HG02678 (cell line): ENCODE results near the gene AP2B1.
"Not testable (repeated sequence)": the region's sequence is repeated elsewhere in the genome, so short reads cannot be mapped to it uniquely, and the experiment has no call there.

ENCODE experiments used
- ATAC-seq: cut with Tn5 transposase; IDR thresholded peaks from one replicate; pipeline ENCODE4 v1.9.1; 2021; ENCODE audit warnings: mild to moderate bottlenecking, moderate library complexity; ENCODE audit not compliant: unreplicated experiment

AP2B1 gene

GRCh38 chr17:35569405-35569804 lies 17.7 kb upstream of the AP2B1 start:
- ATAC-seq, result no peak

GRCh38 chr17:35575759-35576158 lies 11.4 kb upstream of the AP2B1 start:
- no peak for ATAC-seq

- no peak for ATAC-seq
These were observed 9.3 kb upstream of the AP2B1 start for GRCh38 chr17:35577830-35578196.

- peak; percentile 96 for ATAC-seq
These were observed 8.8 kb upstream of the AP2B1 start, which contains the start of gene PEX12 for GRCh38 chr17:35578197-35578928. Gene PEX12 (minus strand): TSS chr17:35578571. CDS start chr17:35578021, 550 bp downstream.

GRCh38 chr17:35578929-35579432 lies 8.1 kb upstream of the AP2B1 start:
- ATAC-seq, result no peak

GRCh38 chr17:35584061-35584460 lies 3.1 kb upstream of the AP2B1 start:
- no peak for ATAC-seq

- ATAC-seq, result peak; percentile 17
These were observed 501 bp upstream of the AP2B1 start for GRCh38 chr17:35586569-35587073.

GRCh38 chr17:35588196-35588920 lies 1.2 kb downstream of the AP2B1 start:
- no peak for ATAC-seq

- ATAC-seq, result no peak
These were observed 8.9 kb downstream of the AP2B1 start for GRCh38 chr17:35596072-35596471.

- no peak for ATAC-seq
These were observed 9.6 kb downstream of the AP2B1 start for GRCh38 chr17:35596530-35597233.

- ATAC-seq, result no peak
These were observed 10.5 kb downstream of the AP2B1 start for GRCh38 chr17:35597604-35598003.

GRCh38 chr17:35603674-35604073 lies 16.6 kb downstream of the AP2B1 start:
- no peak for ATAC-seq

GRCh38 chr17:35605678-35606077 lies 18.6 kb downstream of the AP2B1 start:
- ATAC-seq, result no peak

- no peak for ATAC-seq
These were observed 20.2 kb downstream of the AP2B1 start for GRCh38 chr17:35607239-35607847.

- ATAC-seq, result no peak
These were observed 22.7 kb downstream of the AP2B1 start for GRCh38 chr17:35609831-35610230.

GRCh38 chr17:35610746-35611145 lies 23.6 kb downstream of the AP2B1 start:
- ATAC-seq, result not testable (repeated sequence)

- no peak for ATAC-seq
These were observed 25.9 kb downstream of the AP2B1 start for GRCh38 chr17:35612924-35613521.

- ATAC-seq, result no peak
These were observed 27.7 kb downstream of the AP2B1 start for GRCh38 chr17:35614810-35615209.

GRCh38 chr17:35616536-35616935 lies 29.4 kb downstream of the AP2B1 start:
- ATAC-seq, result no peak

GRCh38 chr17:35617505-35617904 lies 30.4 kb downstream of the AP2B1 start:
- no peak for ATAC-seq
